HG03558 (cell line): Measurements from ENCODE around the gene FAM151B.
"Not testable (repeated sequence)": the region's sequence is repeated elsewhere in the genome, so short reads cannot be mapped to it uniquely, and the experiment has no call there.

Source experiments
- ATAC-seq: cut with Tn5 transposase; IDR thresholded peaks from one replicate; pipeline ENCODE4 v1.9.1; 2021; ENCODE audit warnings: moderate number of reproducible peaks; ENCODE audit not compliant: unreplicated experiment; ENCODE audit errors: extremely low read depth

Gene FAM151B, protein sequence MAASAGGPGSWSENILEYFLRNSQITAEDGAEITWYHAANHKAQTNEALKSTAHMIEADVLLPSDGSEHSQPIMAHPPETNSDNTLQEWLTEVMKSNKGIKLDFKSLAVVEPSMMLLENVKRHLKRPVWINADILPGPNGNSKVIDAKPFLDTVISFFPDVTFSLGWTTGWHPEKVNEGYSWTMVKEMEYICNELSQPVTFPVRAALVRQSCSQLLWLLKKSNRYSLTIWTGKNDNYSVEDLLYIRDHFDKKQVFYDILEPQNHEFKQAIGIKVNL

GRCh38 chr5:80487829-80488721, at the start of gene FAM151B:
Gene FAM151B, plus strand, starts transcription at chr5:80488100. Its CDS starts 24 bp downstream, at chr5:80488124.
- peak; percentile 80 for ATAC-seq

DNA sequence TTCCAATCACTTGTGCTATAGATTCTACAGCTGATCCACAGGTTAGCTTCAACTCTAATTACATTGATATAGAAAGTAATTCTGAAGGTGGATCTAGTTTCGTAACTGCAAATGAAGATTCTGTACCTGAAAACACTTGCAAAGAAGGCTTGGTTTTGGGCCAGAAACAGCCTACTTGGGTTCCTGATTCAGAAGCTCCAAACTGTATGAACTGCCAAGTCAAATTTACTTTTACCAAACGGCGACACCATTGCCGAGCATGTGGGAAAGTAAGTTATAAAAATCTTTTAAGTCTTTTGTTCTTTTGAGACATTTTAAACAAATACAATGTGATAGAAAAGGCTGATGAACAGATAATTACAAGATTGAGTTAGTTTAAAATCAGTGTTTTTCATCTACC, 49.2 kb upstream of the FAM151B start:
- ATAC-seq: no peak

- no peak for ATAC-seq
Observed at GRCh38 chr5:80439213-80439612, 48.7 kb upstream of the FAM151B start.

DNA sequence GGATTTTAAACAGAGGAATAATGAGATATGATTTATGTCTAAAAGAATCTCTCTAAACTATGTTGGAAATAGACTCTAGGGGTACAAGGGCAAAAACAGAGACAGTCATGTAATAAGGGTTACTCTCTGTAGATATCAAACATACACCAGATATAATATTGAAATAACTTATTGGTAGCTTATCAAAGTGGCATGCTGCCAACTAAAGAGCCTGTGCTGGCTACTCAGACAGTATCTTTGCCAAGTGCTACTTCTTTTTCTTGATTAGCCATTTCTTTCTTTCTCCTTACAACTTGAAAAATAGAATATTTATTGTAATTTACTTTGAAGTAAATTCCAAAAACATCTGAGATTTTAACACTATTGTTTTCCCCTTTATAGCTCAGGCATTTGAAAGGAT, 45.2 kb upstream of the FAM151B start:
- no peak for ATAC-seq

GRCh38 chr5:80453366-80453765, 34.5 kb upstream of the FAM151B start:
- ATAC-seq: no peak

DNA sequence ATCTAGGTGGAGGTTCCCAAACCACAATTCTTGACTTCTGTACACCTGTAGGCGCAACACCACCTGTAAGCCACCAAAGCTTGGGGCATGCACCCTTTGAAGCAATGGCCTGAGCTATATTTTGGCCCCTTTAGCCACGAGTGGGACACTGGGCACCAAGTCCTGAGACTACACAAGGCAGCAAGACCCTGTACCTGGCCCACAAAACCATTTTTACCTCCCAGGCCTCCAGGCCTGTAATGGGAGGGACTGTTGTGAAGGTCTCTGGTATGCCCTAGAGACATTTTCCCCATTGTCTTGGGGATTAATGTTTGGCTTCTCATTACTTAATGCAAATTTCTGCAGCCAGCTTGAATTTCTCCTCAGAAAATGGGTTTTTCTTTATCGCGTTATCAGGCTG, 24.6 kb upstream of the FAM151B start:
- ATAC-seq: no peak

- no peak for ATAC-seq
Observed at GRCh38 chr5:80466669-80467485, 21.0 kb upstream of the FAM151B start.

GRCh38 chr5:80468131-80468530, 19.8 kb upstream of the FAM151B start:
- ATAC-seq: no peak

GRCh38 chr5:80470631-80471030, 17.3 kb upstream of the FAM151B start:
- ATAC-seq: not testable (repeated sequence)

GRCh38 chr5:80474929-80475328, 13.0 kb upstream of the FAM151B start:
- no peak for ATAC-seq

GRCh38 chr5:80479713-80480112, 8.2 kb upstream of the FAM151B start:
- no peak for ATAC-seq

DNA sequence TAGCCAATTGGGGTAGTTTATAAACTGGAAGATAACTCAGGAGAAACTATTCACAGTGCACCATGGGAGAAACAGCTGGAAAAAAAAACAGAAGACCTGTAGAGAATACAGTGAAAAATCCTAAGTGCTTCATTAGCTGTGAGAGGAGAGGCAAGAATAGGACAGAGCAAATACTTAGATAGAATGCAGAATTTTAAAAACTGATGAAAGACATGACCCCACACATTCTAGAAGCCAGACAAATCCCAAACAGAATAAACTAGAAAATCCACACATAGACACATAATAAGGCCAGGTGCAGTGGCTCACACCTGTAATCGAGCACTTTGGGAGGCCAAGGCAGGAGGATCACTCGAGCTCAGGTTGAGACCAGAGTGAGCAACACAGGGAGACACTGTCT, 7.5 kb upstream of the FAM151B start:
- no peak for ATAC-seq

- ATAC-seq: no peak
Observed at GRCh38 chr5:80481019-80481893, 6.6 kb upstream of the FAM151B start.

DNA sequence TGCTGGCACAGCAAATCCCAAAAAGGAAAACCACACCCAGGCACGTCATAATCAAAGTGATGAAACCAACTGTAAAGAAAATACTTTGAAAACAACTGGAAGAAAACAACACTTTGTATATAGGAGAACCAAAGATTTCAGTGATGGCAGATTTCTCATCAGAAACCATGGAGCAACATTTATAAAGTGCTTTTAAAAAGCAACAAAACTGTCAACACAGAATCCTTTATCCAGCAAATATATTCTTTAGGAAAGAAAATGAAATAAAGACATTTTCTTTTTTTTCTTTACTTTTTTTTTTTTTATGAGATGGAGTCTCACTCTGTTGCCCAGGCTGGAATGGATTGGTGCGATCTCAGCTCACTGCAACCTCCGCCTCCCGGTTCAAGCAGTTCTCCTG, 5.3 kb upstream of the FAM151B start:
- ATAC-seq: no peak

DNA sequence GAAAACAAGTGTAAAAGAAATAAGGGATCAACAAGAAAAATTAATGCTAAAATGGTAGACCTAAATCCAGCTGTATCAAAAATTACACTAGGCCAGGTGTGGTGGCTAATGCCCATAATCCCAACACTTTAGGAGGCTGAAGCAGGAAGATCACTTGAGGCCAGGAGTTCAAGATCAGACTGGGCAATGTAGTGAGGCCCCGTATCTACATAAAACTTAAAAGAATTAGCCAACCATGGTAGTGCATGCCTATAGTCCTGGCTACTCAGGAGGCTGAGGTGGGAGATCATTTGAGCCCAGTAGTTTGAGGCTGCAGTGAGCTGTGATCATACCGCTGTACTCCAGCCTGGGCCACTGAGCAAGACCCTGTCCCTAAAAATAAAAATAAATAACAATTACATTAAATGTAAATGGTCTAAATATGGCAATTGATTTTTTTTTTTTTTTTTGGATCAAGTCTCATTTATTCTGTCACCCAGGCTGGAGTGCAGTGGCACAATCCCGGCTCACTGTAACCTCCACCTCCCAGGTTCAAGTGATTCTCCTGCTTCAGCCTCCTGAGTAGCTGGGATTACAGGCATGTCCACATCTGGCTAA, 4.2 kb upstream of the FAM151B start:
- ATAC-seq: no peak

- ATAC-seq: no peak
Observed at GRCh38 chr5:80487444-80487828, 464 bp upstream of the FAM151B start.

DNA sequence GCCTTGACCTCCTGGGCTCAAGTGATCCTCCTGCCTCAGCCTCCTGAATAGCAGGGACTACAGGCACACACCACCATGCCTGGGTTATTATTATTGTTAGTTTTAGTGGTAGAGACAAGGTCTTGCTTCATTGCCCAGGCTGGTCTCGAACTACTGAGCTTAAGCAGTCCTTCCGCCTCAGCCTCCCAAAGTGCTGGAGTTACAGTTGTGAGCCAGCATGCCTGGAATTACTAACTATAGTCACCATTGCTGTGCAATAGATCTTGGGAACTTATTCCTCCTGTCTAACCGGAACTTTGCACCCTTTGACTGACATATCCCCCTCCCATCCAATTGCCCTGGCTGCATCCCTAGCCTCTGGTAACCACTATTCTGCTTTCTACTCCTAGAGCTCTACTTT, 3.4 kb downstream of the FAM151B start:
- no peak for ATAC-seq

GRCh38 chr5:80492741-80493140, 4.8 kb downstream of the FAM151B start:
- no peak for ATAC-seq

- not testable (repeated sequence) for ATAC-seq
Observed at GRCh38 chr5:80493443-80493842, 5.5 kb downstream of the FAM151B start.
